ENCODE data around the gene PCBP4.
A peak's percentile ranks its signal among the peaks of the same experiment; 100 is the strongest.

Gene PCBP4

DNA sequence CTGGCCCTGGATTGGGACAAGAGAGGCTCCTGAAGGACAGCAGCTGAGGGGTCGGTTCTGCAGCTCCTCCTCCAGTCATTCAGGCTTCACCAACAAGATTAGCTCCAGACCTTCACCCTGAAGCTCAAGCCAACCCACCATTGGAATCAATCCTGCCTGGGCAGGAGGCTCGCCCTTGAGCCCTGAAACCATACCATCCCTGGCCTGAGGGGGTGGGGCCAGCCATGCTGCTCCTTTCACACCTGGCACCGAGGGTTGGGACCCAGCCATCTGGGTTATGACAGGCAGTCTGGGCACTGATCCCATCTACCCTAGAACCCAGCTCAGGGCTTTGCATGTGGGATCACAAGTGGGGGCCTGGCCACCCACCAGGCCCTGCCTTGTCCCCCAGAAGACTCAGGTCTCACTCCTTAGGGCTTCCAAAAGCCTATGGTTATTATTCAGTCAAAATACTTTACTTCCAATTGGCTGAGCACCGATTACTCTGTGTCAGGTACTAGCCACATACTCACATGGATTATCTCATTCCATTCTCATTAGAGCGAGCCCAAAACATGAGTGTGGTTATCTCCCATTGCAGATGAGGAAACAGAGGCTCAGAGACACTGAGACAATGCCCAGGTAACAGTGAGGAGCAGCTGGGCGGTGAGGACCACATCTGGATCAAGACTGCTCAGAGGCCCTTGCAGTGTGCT, 3.5 kb upstream of the PCBP4 start:
- no peak for DNase-seq

DNA sequence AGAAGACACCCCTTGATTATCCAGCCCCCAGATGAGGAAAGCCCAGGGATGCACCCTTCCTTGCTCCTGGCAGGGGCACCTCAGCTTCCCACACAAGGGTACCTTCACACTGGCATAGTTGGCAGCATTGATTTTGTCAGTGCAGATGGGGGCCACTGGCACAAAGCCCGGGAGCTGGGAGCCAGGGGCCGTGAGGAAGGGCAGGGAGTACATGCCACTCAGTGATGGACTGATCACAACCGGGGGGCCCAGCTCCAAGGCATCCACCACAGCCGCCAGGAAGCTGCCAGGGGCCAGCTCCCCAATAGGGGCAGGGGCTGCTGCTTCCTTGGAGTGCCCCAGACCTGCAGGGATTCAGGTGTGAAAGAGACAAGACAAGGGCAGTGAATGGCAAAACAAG, 2.6 kb upstream of the PCBP4 start:
- no peak for DNase-seq

DNA sequence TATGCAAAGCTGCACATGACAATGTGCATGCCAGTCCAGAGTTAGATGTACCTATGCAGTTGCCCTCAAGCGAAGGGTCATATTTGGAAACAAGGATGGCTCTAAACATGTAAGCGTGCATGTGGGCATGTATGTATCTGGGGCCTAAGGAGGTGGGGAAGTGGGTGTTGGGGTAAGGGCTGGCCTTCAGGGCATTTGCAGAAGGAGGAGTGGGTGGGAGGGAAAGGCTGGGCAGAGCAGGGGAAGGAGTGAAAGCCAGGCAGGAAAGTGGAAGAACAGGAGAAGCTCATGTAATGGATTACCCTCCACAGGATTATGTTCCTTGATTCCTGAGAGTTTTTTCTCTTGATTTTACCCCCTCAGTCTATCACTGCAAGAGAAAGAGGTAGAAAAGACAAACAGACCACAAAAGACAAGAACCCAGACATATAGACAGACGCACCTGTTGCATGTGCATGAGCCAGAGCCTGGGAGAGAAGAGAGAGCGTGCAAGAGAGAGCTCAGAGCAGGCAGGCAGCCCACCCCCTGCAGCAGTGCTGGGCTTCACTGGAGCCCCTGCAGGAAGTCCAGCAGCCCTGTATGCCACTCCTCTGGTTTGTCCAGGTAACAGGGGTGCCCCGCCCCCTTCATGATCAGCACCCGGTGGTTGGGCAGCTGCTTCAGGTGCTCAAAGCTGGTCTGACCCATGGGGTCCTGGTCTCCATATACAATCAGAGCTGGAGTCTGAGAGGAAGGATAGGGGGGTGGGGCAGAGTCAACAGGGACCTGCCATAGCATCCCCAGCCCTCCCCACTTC, 1.8 kb upstream of the PCBP4 start:
- DNase-seq: no peak

DNA sequence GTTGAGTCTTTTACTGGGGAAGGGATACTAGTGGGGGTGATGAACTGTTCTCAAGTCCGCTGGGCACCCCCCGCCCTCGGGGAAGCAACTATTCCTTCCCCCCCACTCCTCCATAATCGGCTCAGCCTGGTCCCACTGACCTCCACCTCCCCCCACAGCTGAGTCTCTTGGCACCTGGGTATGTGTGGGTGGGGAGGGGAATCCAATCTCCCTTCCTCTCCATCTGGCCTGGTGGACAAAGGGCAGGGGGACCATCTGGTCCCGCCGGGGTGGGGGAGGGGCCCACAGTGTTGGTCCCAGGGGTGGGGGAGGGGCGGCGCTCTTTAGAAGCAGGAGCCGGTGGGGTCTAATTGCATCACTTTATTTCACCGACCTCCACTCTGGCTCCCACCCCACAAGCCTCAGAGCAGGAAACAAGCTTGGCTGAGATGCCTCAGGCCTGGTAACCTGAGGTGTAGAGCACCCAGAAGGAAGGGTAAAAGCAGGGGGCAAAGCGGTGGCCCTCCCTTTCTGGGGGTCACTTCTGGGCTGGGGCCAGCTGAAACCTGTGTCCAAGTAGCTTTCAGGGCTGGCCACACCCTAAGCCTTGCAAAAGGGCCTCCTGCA, 1.0 kb upstream of the PCBP4 start:
- DNase-seq: no peak

DNA sequence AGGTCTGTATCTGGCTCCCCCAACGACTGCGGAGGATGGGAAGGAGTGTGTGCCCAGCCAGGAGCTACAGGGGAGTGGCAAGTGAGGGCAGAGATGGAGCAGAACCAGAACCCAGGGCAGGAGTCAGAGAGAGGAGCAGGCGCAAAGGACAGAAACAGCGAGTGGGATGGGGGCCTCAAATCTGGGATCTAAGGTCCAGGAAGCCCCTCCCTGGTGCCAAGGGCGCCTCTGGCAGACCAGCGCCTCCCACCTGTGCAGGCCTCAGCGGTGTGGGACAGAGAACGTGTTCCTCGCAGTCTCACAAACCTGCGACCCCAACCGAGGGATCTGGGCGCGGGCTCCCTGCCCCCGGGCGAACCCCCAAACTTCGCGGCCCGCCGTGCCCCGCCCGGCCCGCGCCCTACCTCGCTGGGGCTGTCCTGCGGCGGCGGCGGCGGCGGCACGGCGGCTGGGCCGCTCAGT, 301 bp downstream of the PCBP4 start:
- no peak for DNase-seq

DNA sequence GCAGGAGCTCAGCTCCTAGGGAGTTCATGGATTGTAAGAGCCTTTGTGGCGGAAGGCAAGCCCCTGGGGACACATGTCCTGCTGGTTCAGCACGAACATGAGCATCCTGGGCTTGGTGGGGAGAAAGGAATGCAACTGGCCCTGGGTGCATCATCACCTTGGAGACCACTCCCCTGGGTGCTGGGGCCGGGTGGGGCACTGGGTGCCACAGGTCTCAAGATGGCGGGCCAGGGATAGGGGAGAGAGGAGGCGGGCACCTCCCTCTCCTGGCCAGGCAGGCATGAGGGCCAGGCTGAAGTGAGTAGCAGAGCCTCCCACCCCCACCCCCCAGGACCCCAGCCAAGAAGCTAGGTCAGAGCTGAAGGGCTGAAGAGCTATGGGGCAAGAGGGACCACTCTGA, 768 bp downstream of the PCBP4 start:
- DNase-seq: no peak

DNA sequence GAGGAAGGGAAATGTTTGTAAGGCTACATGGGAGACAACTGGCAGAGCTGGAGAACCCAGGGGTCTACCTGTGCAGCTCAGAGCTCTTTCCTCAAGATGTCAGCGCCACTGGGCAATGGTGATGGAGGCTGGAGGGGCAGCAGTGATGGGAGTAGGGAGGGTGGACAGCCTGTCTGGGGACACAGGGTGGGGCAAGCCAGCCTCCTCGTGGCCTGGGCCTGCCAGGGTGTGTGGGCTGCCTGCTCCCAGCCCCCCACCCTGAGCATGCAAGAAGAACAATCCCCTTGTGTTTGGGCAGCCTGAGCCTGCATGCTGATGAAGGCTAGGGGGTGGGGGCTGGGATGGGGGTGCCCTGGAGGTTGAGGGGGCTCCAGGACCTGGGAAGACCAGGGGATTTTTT, 1.2 kb downstream of the PCBP4 start:
- DNase-seq: no peak

DNA sequence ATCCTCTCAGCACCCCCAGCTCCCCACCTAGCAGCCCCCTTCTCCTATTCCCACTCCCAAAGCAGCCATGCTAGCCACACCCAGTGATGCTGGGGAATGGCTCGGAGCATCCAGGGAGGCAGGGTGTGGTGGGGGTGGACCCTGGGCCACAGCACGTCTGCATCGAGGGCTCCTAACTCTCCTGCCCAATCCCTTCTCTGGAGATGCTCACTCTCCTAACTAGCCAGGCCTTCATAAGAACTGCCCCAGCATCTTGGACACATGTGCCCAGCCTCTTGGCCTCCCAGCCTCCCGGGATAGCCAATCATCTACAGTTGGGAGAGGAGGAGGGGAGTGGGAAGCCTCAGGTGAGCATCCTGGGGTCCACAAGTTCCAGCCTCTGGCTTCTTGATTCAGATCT, 2.7 kb downstream of the PCBP4 start:
- no peak for DNase-seq

DNA sequence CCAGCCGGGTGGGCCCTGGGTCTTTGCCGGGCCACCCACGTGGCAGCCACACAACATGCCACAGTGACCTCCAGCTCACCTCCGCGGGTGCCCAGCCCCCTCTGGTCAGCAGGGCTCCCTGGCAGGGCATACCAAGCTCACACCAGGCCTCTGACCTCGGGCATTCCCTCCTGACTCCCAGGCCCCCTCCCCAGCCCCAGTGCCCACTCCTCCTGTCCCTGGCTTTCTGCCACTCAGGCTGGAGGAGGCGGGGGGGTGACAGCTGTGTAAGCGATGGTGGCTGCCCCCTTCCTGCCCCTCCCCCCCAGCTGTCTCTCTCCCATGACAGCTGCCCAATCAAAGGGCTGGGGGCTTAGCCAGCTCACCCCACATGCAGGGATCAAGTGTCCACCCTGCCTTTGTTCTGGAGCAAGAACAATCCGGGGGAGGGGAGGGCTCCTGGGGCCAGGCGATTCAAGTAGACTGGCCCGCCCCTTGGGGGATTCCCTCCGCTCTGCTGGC, 3.3 kb downstream of the PCBP4 start:
- DNase-seq: no peak

DNA sequence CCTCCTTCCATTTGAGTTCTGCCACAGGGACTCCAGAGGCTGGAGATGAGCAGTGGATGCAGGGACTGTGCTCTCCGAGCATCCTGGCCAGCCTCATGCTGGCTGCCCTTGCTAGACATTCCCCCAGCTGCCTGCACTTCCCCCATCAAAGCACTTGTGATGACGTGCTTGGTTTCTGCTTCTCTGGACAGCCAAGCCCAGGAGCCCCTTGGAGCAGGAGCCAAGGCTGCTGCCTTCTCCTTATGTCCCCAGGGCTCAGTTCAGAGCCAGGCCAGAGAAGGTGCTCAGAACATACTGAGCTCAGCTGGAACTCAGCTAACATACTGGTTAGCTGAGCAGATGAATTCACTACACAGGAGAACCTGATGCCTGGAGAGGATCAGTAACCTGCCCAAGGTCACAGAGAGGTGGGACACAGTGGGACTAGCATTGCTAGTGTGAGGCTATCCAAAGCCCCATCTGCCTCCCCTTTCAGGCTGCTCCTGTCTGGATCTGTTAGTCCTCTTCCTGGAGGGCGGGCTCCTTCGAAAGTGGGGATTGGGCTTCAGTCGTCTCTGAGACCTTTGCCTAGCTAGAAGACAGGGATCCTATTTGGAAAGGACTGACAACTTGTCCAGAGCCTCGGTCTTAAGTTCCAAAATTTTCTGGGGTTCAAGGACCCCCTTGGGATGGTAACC, 4.3 kb downstream of the PCBP4 start:
- DNase-seq: no peak

DNA sequence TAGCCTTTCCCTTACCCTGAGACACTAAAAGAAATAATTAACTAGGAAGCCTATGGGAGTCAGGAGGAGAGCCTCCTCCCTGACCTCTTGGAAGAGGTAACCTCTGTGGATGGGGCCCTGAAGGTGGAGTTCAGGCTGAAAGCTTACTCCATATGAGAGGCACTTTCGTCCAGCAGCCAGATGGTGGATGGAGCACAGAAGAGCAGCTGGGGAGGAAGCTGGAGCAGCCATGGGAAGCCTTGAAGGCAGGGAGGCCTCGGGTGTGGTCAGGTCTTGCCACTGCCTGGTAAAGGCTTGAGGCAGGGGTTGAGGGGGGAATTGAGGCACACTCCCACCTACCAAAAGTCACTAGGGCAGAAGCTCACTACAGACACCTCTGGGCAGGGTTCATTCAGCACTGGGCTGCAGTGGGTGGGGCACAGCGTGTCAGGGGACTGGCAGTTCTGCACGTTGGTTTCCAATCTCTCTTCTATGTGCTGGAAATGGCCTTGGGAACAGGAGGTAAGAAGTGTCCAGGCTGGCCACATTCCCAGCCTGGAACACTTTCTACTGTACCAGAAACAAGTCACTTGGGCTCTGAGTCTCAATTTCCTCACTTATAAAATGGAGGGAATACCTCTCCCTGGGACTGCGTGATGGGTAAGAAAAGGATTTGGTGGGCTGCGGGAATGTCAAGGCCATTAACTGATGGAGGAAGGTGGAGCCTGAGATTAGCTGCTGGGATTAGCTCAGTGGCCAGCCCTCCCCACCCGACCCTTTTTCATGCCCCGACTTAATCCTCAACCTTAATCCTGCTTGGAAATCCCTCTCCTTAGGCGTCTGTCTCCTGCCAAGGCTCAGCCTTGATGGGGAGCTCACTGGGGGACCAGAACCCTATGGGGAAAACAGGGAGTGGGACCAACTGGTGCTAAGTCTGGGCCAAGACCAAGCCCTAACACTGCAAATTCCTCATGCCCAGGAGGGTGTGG, 5.4 kb downstream of the PCBP4 start:
- DNase-seq: no peak

DNA sequence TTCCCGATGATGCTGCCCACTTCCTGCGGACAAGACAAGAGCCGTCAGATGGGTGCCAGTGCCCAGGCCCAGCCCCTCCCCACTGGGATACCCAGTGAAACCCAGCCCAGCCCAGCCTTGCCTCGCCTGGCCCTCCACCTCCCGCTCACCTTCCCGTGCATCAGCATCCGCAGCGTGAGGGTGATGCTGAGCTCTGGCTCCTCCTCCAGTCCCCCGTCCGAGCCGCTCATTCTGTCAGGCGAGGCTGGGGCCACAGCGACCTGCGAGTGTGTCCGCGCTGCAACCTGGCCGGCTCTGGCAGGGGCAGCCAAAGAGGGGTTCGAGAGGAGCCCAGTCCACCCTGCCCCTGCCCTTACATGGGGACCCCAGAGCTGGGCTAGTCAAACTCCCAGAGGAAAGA, 6.2 kb downstream of the PCBP4 start:
- no peak for DNase-seq

DNA sequence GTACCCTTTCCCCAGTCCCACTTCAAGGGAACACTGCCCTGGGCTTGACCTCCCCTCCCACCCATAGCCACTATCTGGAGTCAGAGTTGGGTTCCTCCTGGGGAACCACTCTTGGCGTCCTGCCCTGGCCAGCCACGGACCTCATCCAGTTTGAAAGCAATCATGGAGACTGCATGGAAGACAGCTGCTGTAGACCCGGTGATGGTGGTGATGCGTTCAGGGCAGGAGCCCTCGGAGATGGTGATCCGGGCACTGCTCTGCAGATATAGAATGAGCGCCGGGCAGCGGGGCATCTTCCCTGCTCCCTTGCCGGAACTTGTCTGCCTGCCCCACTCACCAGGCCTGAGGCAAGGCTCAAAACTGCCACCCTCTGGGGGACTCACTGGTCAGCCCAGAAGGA, 6.9 kb downstream of the PCBP4 start:
- no peak for DNase-seq

DNA sequence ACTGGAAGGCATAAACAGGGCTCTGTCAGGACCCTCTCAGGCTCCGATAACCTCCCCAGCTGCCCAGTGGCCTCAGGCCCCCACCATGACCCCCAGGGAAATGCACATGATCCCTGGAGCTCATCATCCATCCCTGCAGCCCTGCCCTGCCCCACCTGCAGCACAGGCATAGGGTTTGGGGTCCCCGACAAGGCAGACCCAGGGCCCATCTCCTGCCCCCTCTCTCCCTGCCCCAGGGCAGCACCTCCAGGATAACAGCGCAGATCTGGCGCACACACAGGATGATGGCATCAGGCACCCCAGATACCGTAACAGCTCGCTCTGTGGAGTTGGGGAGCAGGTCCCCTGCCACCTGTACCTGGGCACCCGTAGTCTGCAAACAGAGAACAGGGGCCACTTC, 7.6 kb downstream of the PCBP4 start:
- DNase-seq: no peak

DNA sequence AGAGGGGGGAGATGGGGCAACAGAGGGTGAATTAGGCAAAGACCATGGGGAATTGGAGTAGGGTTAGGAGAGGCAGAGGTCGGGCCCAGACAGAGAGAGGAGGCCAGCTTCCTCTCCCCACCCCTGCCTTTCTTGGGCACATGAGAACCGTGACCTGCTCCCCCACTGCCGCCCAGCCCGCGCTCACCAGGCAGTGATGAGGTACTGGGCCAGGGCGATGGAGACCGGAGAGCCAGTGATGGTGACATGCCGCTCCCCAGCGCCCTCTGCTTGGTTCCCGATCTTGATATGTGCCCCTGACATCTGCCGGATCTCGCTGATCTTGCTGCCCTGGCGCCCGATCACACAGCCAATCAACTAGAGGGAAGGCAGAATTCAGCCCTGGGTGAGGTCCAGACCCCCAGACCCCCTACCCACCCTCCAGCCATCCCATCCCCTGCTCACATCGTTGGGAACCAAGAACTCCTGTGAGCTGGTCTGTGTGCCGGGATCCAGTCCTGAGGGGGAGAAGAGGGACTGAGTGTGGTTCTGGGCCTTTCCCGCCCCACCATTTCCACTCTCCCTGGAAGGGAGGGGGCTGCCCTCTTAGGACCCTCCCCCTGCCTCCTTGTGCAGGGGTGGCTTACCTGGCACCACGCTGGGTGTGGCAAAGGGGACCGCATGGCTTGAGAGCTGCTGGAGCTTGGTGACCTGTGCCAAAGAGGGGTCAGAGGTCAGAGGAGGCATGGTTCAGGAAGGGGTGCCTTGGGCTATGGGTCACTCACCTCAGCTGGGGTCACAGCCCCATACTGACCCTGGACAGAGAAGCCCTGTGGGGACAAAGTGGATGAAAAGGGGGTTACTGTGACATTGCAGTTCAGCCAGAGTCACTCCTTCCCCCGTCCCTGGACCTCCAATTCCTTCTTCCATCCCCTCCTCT, 8.4 kb downstream of the PCBP4 start:
- no peak for DNase-seq

DNA sequence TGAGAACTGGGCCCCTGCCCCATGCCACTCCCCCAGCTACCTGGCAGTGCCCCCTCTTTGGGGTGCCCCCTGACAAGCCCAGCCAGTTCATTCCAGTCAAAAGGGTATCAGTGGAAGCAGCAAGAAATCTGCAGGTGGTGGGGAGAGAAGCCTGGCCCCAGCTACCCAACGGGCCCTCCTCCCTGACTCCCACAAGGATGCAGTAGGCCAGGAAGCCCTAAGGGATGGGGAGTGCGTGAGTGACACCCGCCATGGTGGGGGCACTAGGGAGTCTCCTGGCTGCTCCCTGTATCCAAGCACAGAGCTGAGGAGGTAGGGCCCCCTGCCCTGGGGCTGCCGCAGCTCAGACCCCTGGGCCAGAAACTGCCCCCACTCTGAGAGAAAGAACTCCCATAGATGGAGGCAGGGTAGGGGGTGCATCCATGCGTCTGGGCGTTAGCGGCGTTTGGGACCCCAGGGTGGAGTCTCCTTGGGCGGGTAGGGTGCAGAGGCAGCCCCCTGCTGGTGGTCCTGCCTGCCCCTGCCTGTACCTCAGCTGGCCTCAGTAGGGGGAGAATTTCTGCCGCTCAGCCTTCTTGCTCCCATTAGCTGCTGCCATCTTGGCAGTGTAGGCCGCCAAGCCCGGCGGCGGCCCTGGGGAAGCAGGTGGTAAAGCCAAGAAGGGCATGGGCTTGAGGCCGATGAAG, 9.6 kb downstream of the PCBP4 start:
- DNase-seq: no peak

DNA sequence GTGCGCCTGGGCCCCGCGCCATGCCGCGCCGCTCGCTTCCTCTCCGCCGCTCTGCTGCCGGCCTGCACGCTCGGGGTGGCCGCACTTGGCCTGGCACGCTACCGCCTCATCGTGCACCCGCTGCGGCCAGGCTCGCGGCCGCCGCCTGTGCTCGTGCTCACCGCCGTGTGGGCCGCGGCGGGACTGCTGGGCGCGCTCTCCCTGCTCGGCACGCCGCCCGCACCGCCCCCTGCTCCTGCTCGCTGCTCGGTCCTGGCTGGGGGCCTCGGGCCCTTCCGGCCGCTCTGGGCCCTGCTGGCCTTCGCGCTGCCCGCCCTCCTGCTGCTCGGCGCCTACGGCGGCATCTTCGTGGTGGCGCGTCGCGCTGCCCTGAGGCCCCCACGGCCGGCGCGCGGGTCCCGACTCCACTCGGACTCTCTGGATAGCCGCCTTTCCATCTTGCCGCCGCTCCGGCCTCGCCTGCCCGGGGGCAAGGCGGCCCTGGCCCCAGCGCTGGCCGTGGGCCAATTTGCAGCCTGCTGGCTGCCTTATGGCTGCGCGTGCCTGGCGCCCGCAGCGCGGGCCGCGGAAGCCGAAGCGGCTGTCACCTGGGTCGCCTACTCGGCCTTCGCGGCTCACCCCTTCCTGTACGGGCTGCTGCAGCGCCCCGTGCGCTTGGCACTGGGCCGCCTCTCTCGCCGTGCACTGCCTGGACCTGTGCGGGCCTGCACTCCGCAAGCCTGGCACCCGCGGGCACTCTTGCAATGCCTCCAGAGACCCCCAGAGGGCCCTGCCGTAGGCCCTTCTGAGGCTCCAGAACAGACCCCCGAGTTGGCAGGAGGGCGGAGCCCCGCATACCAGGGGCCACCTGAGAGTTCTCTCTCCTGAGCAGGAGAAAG, 11.1 kb downstream of the PCBP4 start:
- peak; percentile 63 for DNase-seq

DNA sequence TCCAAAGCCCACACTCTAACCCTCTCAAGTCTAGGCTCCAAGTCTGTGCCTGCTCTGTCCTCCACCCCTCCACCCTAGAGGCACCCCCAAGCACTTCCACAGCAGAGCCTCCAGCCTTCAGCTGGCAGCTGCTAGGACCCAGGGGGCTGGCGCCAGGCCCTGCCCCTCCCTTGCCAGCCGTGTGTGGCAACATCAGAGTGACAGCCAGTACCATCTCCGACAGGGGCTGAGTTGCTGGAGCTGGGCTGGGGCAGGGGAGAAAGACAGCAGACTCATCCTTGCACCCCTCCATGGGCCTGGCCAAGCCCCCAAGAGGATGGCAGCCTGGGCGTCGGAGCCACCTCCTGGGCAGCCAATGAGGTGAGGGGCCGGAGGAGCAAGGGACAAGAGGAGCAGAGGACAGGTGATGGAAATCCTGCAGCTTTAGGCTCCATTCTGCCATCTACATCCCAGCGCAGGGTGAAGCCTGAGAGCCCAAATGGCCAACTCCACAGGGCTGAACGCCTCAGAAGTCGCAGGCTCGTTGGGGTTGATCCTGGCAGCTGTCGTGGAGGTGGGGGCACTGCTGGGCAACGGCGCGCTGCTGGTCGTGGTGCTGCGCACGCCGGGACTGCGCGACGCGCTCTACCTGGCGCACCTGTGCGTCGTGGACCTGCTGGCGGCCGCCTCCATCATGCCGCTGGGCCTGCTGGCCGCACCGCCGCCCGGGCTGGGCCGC, 11.9 kb downstream of the PCBP4 start, which contains the start of gene GPR62:
Gene GPR62, plus strand, starts transcription at position 207 of the 718 bp plus-strand sequence. Its CDS starts 272 bp downstream, at position 479.
- DNase-seq: no peak

Data from hematopoietic multipotent progenitor cell treated with erythropoietin and hydrocortisone succinate and interleukin-3 and kit ligand, for 6 days (in vitro differentiated cells).